HG03025 (cell line): Measurements from ENCODE around the gene FXR1.
A peak's percentile ranks its signal among the peaks of the same experiment; 100 is the strongest.
"Not testable (repeated sequence)": the region's sequence is repeated elsewhere in the genome, so short reads cannot be mapped to it uniquely, and the experiment has no call there.

Source experiments
- ATAC-seq: cut with Tn5 transposase; IDR thresholded peaks from one replicate; pipeline ENCODE4 v1.9.1; 2021; ENCODE audit warnings: mild to moderate bottlenecking, moderate library complexity; ENCODE audit not compliant: unreplicated experiment, low FRiP score

FXR1 gene

GRCh38 chr3:180912304-180913296, at the start of gene FXR1:
TSS of gene FXR1 (plus strand) at chr3:180912670. CDS start at chr3:180912686, 16 bp downstream.
- peak; percentile 100 for ATAC-seq

GRCh38 chr3:180870008-180870699, 42.3 kb upstream of the FXR1 start:
- no peak for ATAC-seq

GRCh38 chr3:180871901-180872300, 40.6 kb upstream of the FXR1 start:
- ATAC-seq: no peak

- not testable (repeated sequence) for ATAC-seq
These were observed 40.0 kb upstream of the FXR1 start for GRCh38 chr3:180872430-180872829.

GRCh38 chr3:180875124-180875698, 37.3 kb upstream of the FXR1 start:
- no peak for ATAC-seq

- no peak for ATAC-seq
These were observed 31.2 kb upstream of the FXR1 start for GRCh38 chr3:180881065-180881801.

- ATAC-seq: no peak
These were observed 30.4 kb upstream of the FXR1 start for GRCh38 chr3:180882115-180882514.

- ATAC-seq: no peak
These were observed 23.4 kb upstream of the FXR1 start for GRCh38 chr3:180888992-180889560.

- no peak for ATAC-seq
These were observed 13.9 kb upstream of the FXR1 start for GRCh38 chr3:180898572-180898971.

- ATAC-seq: no peak
These were observed 2.9 kb upstream of the FXR1 start for GRCh38 chr3:180909369-180910127.

GRCh38 chr3:180910823-180911222, 1.6 kb upstream of the FXR1 start:
- ATAC-seq: no peak

- ATAC-seq: peak; percentile 1
These were observed 580 bp upstream of the FXR1 start for GRCh38 chr3:180911876-180912303.

- ATAC-seq: no peak
These were observed 1.3 kb downstream of the FXR1 start for GRCh38 chr3:180913581-180914404.

- ATAC-seq: peak; percentile 52
These were observed 6.1 kb downstream of the FXR1 start for GRCh38 chr3:180918542-180918941.

- no peak for ATAC-seq
These were observed 9.8 kb downstream of the FXR1 start for GRCh38 chr3:180922242-180922641.

GRCh38 chr3:180923561-180923960, 11.1 kb downstream of the FXR1 start:
- ATAC-seq: no peak

GRCh38 chr3:180926526-180926925, 14.1 kb downstream of the FXR1 start:
- ATAC-seq: no peak

GRCh38 chr3:180929376-180929775, 16.9 kb downstream of the FXR1 start:
- ATAC-seq: no peak
